Measurements from ENCODE around the gene KCNK13.
"Not testable (repeated sequence)": the region's sequence is repeated elsewhere in the genome, so short reads cannot be mapped to it uniquely, and the experiment has no call there.

KCNK13 gene

GRCh38 chr14:90062127-90062794, 467 bp downstream of the KCNK13 start:
- DNase-seq = no peak

- no peak for DNase-seq
These were observed 1.2 kb downstream of the KCNK13 start for GRCh38 chr14:90062822-90063539.

- DNase-seq = no peak
These were observed 10.6 kb downstream of the KCNK13 start for GRCh38 chr14:90072350-90072749.

- DNase-seq = no peak
These were observed 17.8 kb downstream of the KCNK13 start for GRCh38 chr14:90079576-90079975.

GRCh38 chr14:90087433-90087832, 25.6 kb downstream of the KCNK13 start:
- DNase-seq = no peak

- no peak for DNase-seq
These were observed 26.4 kb downstream of the KCNK13 start for GRCh38 chr14:90088176-90088575.

- not testable (repeated sequence) for DNase-seq
These were observed 27.7 kb downstream of the KCNK13 start for GRCh38 chr14:90089486-90089885.

- peak; percentile 73 for DNase-seq
These were observed 29.6 kb downstream of the KCNK13 start for GRCh38 chr14:90091393-90091792.

- peak; percentile 9 for DNase-seq
These were observed 32.3 kb downstream of the KCNK13 start for GRCh38 chr14:90093942-90094595.

- DNase-seq = no peak
These were observed 33.3 kb downstream of the KCNK13 start for GRCh38 chr14:90095096-90095495.

- DNase-seq = no peak
These were observed 34.8 kb downstream of the KCNK13 start for GRCh38 chr14:90096566-90096965.

GRCh38 chr14:90103808-90104207, 42.0 kb downstream of the KCNK13 start:
- DNase-seq = no peak

GRCh38 chr14:90105756-90106155, 44.0 kb downstream of the KCNK13 start:
- DNase-seq = no peak

- DNase-seq = no peak
These were observed 46.0 kb downstream of the KCNK13 start for GRCh38 chr14:90107789-90108188.

GRCh38 chr14:90109858-90110257, 48.1 kb downstream of the KCNK13 start:
- no peak for DNase-seq

- DNase-seq = peak; percentile 93
These were observed 50.2 kb downstream of the KCNK13 start for GRCh38 chr14:90111895-90112534.

GRCh38 chr14:90114554-90114953, 52.8 kb downstream of the KCNK13 start:
- DNase-seq = no peak

GRCh38 chr14:90115780-90116179, 54.0 kb downstream of the KCNK13 start:
- no peak for DNase-seq

GRCh38 chr14:90116444-90116843, 54.6 kb downstream of the KCNK13 start:
- no peak for DNase-seq

- no peak for DNase-seq
These were observed 56.2 kb downstream of the KCNK13 start for GRCh38 chr14:90118027-90118426.

GRCh38 chr14:90126260-90126659, 64.5 kb downstream of the KCNK13 start:
- DNase-seq = no peak

GRCh38 chr14:90132821-90133570, 71.2 kb downstream of the KCNK13 start:
- DNase-seq = no peak

GRCh38 chr14:90136904-90137303, 75.1 kb downstream of the KCNK13 start:
- DNase-seq = no peak
